K562 (cell line): ENCODE results near the gene ELF2. TPM values are rescaled to one million over a fixed set of nuclear protein-coding genes. Genes with fewer than 3 reads are reported as not detected.

ENCODE experiments used
- SIN3A ChIP-seq, 2 experiments: fragments of 150-350 bp in 1 of 2; IDR thresholded peaks; 2 replicates each; pipeline ENCODE4 v1.6.1; 2011 to 2016; ENCODE audit warnings: borderline replicate concordance in 2 of 2, low read depth in 2 of 2, low read length in 2 of 2, mild to moderate bottlenecking in 2 of 2, moderate library complexity in 2 of 2; ENCODE audit not compliant: control insufficient read depth in 1 of 2
- SMAD4 ChIP-seq: fragments of 250-450 bp; sonication (Bioruptor Pico); conservative IDR thresholded peaks from 2 replicates; pipeline ENCODE4 v1.8.0; 2021; ENCODE audit warnings: inconsistent platforms, mild to moderate bottlenecking, moderate library complexity
- ZNF318 ChIP-seq, 2 experiments: fragments of 450-650 bp; IDR thresholded peaks; 2 replicates each; pipeline ENCODE4 v1.6.1; 2016; ENCODE audit warnings: mild to moderate bottlenecking in 2 of 2, borderline replicate concordance in 1 of 2, low read depth in 1 of 2, moderate library complexity in 1 of 2
- polyA plus RNA-seq, 8 experiments: library from polyadenylated mRNA; depleted of rRNA in 4 of 8; stranded (reverse) in 5 of 8; unstranded in 3 of 8; fragments of >200 nt; fragmentation: Nextera tagmentation in 2 of 8; fragmentation: Illumina TruSeq in 1 of 8; extraction: Ambion mirVana in 2 of 8; extraction: Trizol in 1 of 8; gene quantifications; 2 replicates each; pipeline versions ENCODE4 v1.2.1 to v1.2.3, GENCODE V29; 2011 to 2014; ENCODE audit warnings: inconsistent platforms in 1 of 8, missing spikeins in 1 of 8
- total RNA-seq, 7 experiments: library from RNA; depleted of rRNA in 6 of 7; stranded (reverse); fragments of >200 nt in 6 of 7; fragmentation: Illumina TruSeq in 2 of 7; extraction: Trizol in 2 of 7; gene quantifications; 2 replicates each; pipeline versions ENCODE4 v1.2.1 to v1.2.3, GENCODE V29; 2011 to 2021; ENCODE audit warnings: low replicate concordance in 1 of 7

ELF2 gene
- total and polyA plus RNA-seq, 9 of the 15 experiments (the other 6 are each of a cell fraction or from before 2014, with no cell fraction given) = 9.4 to 58.7 (median 41.6) TPM

- TF ChIP-seq ZNF318 (IDR thresholded peaks at IDR 0.05; ENCODE audit: borderline replicate concordance in 1 of 2, low read depth in 1 of 2) (no peak), SMAD4 (no peak), SIN3A (IDR thresholded peaks at IDR 0.05; ENCODE audit: borderline replicate concordance in 2 of 2, control insufficient read depth in 1 of 2, low read depth in 2 of 2, low read length in 2 of 2) (no peak)
Observed at GRCh38 chr4:139054791-139055505, 122.1 kb downstream of the ELF2 start (continued).
